GM12878 (cell line): ENCODE measurements around the gene TSPAN10. TPM values are rescaled to one million over a fixed set of nuclear protein-coding genes. Genes with fewer than 3 reads are reported as not detected.

Experiments
- ATAC-seq: fragments of 200-7000 bp; cut with Tn5 transposase; 3 replicates; pipeline ENCODE4 v1.9.1; 2020; ENCODE audit warnings: mild to moderate bottlenecking, moderate library complexity
- BruUV-seq: library from RNA; stranded (reverse); fragments of 400-500 nt; replicated peaks from 2 replicates; lab custom pipeline; 2021; lab: Mats Ljungman, UMichigan
- CTCF ChIA-PET: fragments of 300-600 bp; sonication (Branson Sonifier 250); formaldehyde crosslinking; extraction: SDS; loops from one replicate; lab custom pipeline; 2021; ENCODE audit warnings: inconsistent platforms; lab: Yijun Ruan, JAX
- POLR2A ChIA-PET: fragments of 350-600 bp; formaldehyde crosslinking; extraction: SDS; loops from one replicate; lab custom pipeline; 2021; ENCODE audit warnings: inconsistent platforms; lab: Charles Lee
- RAD21 ChIA-PET: fragments of 300-600 bp; sonication (Branson Sonifier 250); formaldehyde crosslinking; loops from one replicate; lab custom pipeline; 2023; ENCODE audit warnings: antibody characterized with exemption; ENCODE audit not compliant: unreplicated experiment; lab: Charles Lee
- SMC1A ChIA-PET: fragments of 300-600 bp; sonication (Branson Sonifier 250); formaldehyde crosslinking; loops from one replicate; lab custom pipeline; 2023; ENCODE audit not compliant: unreplicated experiment, uncharacterized antibody; lab: Charles Lee
- DNase-seq: peaks from one replicate; pipeline ENCODE4 v3.0.0-alpha.2; 2011; ENCODE audit warnings: low read depth, low spot score
- FAIRE-seq: peaks from 3 replicates; lab custom pipeline; 2011; peaks lifted over from hg19 to GRCh38; lab: Jason Lieb, UNC
- H2AFZ ChIP-seq: 2 replicates; pipeline ENCODE4 v1.6.0; 2011; ENCODE audit warnings: low read depth, low read length, control low read depth; ENCODE audit not compliant: control insufficient read depth
- H3K27ac ChIP-seq: 2 replicates; pipeline ENCODE4 v1.5.1; 2011; ENCODE audit warnings: control low read depth; ENCODE audit not compliant: control insufficient read depth, insufficient read depth
- H3K27me3 ChIP-seq, 2 experiments: replicated peaks in 1 of 2; 2 replicates each; pipeline versions ENCODE4 v1.6.0 to v1.6.1; 2011; ENCODE audit warnings: low read length in 1 of 2; ENCODE audit not compliant: control insufficient read depth in 2 of 2, insufficient read depth in 2 of 2
- H3K36me3 ChIP-seq, 2 experiments: 2 replicates each; pipeline ENCODE4 v1.5.1; 2011; ENCODE audit warnings: low read length in 1 of 2; ENCODE audit not compliant: control insufficient read depth in 2 of 2, insufficient read depth in 2 of 2
- H3K4me1 ChIP-seq: 2 replicates; pipeline ENCODE4 v1.6.1; 2011; ENCODE audit warnings: mild to moderate bottlenecking, low read length, moderate library complexity, mixed read lengths; ENCODE audit not compliant: control insufficient read depth, insufficient read depth
- H3K4me2 ChIP-seq: 2 replicates; pipeline ENCODE4 v1.6.0; 2011; ENCODE audit warnings: control low read depth; ENCODE audit not compliant: control insufficient read depth, insufficient read depth
- H3K4me3 ChIP-seq: fragments of 200-600 bp; sonication (generic); 2 replicates; pipeline ENCODE4 v1.5.1; 2016
- H3K79me2 ChIP-seq: 2 replicates; pipeline ENCODE4 v1.6.0; 2011; ENCODE audit warnings: low read length; ENCODE audit not compliant: control insufficient read depth, insufficient read depth
- H3K9ac ChIP-seq: 2 replicates; pipeline ENCODE4 v1.8.0; 2011; ENCODE audit warnings: low read length, control low read depth, mixed read lengths; ENCODE audit not compliant: control insufficient read depth, insufficient read depth
- H3K9me3 ChIP-seq: replicated peaks from 3 replicates; pipeline ENCODE4 v1.5.1; 2011; ENCODE audit warnings: mild to moderate bottlenecking, low read length; ENCODE audit not compliant: control insufficient read depth, insufficient read depth
- H4K20me1 ChIP-seq: 2 replicates; pipeline ENCODE4 v1.6.0; 2011; ENCODE audit not compliant: control insufficient read depth, insufficient read depth
- ATF2 ChIP-seq: IDR thresholded peaks from 2 replicates; pipeline ENCODE4 v1.6.1; 2012; ENCODE audit warnings: low read length, inconsistent platforms
- IKZF2 ChIP-seq, 2 experiments: fragments of 450-650 bp; IDR thresholded peaks; 2 replicates each; pipeline ENCODE4 v1.6.1; 2017; ENCODE audit warnings: mild to moderate bottlenecking in 2 of 2, moderate library complexity in 2 of 2
- MTA3 ChIP-seq: IDR thresholded peaks from 2 replicates; pipeline ENCODE4 v1.6.1; 2012; ENCODE audit warnings: low read length, inconsistent platforms, borderline replicate concordance
- MXI1 ChIP-seq: fragments of 150-350 bp; IDR thresholded peaks from 2 replicates; pipeline ENCODE4 v1.6.1; 2011; ENCODE audit warnings: low read depth, mild to moderate bottlenecking, inconsistent platforms, low read length, improper control_type of control experiment
- NKRF ChIP-seq: fragments of 450-650 bp; conservative IDR thresholded peaks from 2 replicates; pipeline ENCODE4 v1.6.1; 2017; ENCODE audit warnings: mild to moderate bottlenecking, moderate library complexity
- POLR2AphosphoS5 ChIP-seq: IDR thresholded peaks from 2 replicates; pipeline ENCODE4 v1.6.1; 2011; ENCODE audit warnings: mild to moderate bottlenecking, low read length, inconsistent platforms
- SPI1 ChIP-seq: IDR thresholded peaks from 2 replicates; pipeline ENCODE4 v1.6.1; 2011; ENCODE audit warnings: low read depth, mild to moderate bottlenecking, low read length, moderate library complexity, borderline replicate concordance; ENCODE audit not compliant: insufficient read depth
- TAF1 ChIP-seq: IDR thresholded peaks from 2 replicates; pipeline ENCODE4 v1.6.1; 2011; ENCODE audit warnings: mild to moderate bottlenecking, low read depth, low read length, borderline replicate concordance
- TCF3 ChIP-seq: IDR thresholded peaks from 2 replicates; pipeline ENCODE4 v1.6.1; 2012; ENCODE audit warnings: low read depth, mild to moderate bottlenecking, low read length, borderline replicate concordance; ENCODE audit not compliant: insufficient read depth
- ZBTB4 ChIP-seq: fragments of 450-650 bp; formaldehyde crosslinking; IDR thresholded peaks from 2 replicates; pipeline ENCODE4 v1.4.0; 2022; ENCODE audit warnings: mild to moderate bottlenecking, moderate library complexity
- WGBS: methylation state at CpG from one replicate; pipeline ENCODE4 v1.1.6; 2016; ENCODE audit warnings: low lambda C conversion rate; ENCODE audit not compliant: insufficient replicate concordance, insufficient coverage; ENCODE audit errors: missing lambda C conversion rate; 5-methylcytosine and 5-hydroxymethylcytosine counted together
- in situ Hi-C: fragments of 300-500 bp; cut with MboI; formaldehyde crosslinking; loops from 9 replicates; pipeline ENCODE4 v1.14.3; 2018; ENCODE audit warnings: mixed read lengths
- intact Hi-C: fragments of 100-400 bp; cut with micrococcal nuclease; formaldehyde crosslinking; loops from one replicate; pipeline ENCODE4 v1.14.2; 2022; ENCODE audit not compliant: unreplicated experiment
- polyA plus RNA-seq, 11 experiments: library from polyadenylated mRNA; depleted of rRNA in 4 of 11; unstranded in 6 of 11; stranded (reverse) in 5 of 11; fragments of >200 nt; fragmentation: Nextera tagmentation in 4 of 11; fragmentation: Illumina TruSeq in 1 of 11; extraction: Ambion mirVana in 4 of 11; extraction: Trizol in 1 of 11; gene quantifications; 1 replicate in 1 of 11; 2 replicates in 10 of 11; pipeline versions ENCODE4 v1.2.1 to v1.2.3, GENCODE V29; 2011 to 2016; ENCODE audit warnings: inconsistent platforms in 2 of 11, missing spikeins in 2 of 11, low read depth in 1 of 11
- total RNA-seq, 4 experiments: library from RNA; depleted of rRNA in 3 of 4; stranded (reverse); fragments of >200 nt in 3 of 4; fragmentation: Illumina TruSeq in 1 of 4; extraction: Trizol in 1 of 4; gene quantifications; 2 replicates each; pipeline versions ENCODE4 v1.2.1 to v1.2.3, GENCODE V29; 2013 to 2021
- TF ChIP-seq, protein P1 (sequence below): fragments of 450-650 bp; IDR thresholded peaks from 2 replicates; pipeline ENCODE4 v1.6.1; 2017; ENCODE audit warnings: mild to moderate bottlenecking, moderate library complexity

The TSPAN10 gene
- total and polyA plus RNA-seq, 10 of the 15 experiments (the other 5 are each of a cell fraction or from before 2014, with no cell fraction given), result 0.13 to 0.82 (median 0.43) TPM

GRCh38 chr17:81593105-81593871, 43.7 kb upstream of the TSPAN10 start:
- POLR2A ChIA-PET, result no interaction called here
- ATAC-seq (no peak), DNase-seq (no peak), FAIRE-seq (no peak)
- H4K20me1 ChIP-seq, result peaks cover 3% of the 10 kb centered on the region; the same call in 1 of the 2 replicates
- no peaks in the 10 kb centered on the region for H3K9me3 ChIP-seq
- no peak overlapping the region for H3K9ac ChIP-seq
- H2AFZ ChIP-seq, result no peak overlapping the region
- H3K36me3 ChIP-seq, result peaks cover 19 to 33% of the 10 kb centered on the region in 2 experiments
- H3K27ac ChIP-seq, result no peak overlapping the region
- H3K4me2 ChIP-seq, result no peak overlapping the region
- in situ Hi-C loops (no loop called here), intact Hi-C loops (no loop called here)
- no peaks in the 10 kb centered on the region for H3K27me3 ChIP-seq
- peaks cover 6% of the 10 kb centered on the region for H3K4me1 ChIP-seq
- H3K4me3 ChIP-seq, result no peak overlapping the region
- CTCF ChIA-PET, result no interaction called here
- H3K79me2 ChIP-seq, result no peaks in the 10 kb centered on the region
- WGBS, result 96% methylated on average over 11 of the region's 11 CpGs
- BruUV-seq, result TSS peak; percentile 37
- SMC1A ChIA-PET, result no interaction called here
- RAD21 ChIA-PET, result no interaction called here
- no peak for TF ChIP-seq IKZF2 (IDR thresholded peaks at IDR 0.05)
- TF ChIP-seq NKRF, result no peak
- no peak for TF ChIP-seq TAF1
- TF ChIP-seq ATF2, result no peak
- no peak for TF ChIP-seq MTA3
- no peak for TF ChIP-seq ZBTB4 (CRISPR knock-in tag)
- no peak for TF ChIP-seq MXI1
- TF ChIP-seq POLR2AphosphoS5, result no peak
- TF ChIP-seq, protein P1, sequence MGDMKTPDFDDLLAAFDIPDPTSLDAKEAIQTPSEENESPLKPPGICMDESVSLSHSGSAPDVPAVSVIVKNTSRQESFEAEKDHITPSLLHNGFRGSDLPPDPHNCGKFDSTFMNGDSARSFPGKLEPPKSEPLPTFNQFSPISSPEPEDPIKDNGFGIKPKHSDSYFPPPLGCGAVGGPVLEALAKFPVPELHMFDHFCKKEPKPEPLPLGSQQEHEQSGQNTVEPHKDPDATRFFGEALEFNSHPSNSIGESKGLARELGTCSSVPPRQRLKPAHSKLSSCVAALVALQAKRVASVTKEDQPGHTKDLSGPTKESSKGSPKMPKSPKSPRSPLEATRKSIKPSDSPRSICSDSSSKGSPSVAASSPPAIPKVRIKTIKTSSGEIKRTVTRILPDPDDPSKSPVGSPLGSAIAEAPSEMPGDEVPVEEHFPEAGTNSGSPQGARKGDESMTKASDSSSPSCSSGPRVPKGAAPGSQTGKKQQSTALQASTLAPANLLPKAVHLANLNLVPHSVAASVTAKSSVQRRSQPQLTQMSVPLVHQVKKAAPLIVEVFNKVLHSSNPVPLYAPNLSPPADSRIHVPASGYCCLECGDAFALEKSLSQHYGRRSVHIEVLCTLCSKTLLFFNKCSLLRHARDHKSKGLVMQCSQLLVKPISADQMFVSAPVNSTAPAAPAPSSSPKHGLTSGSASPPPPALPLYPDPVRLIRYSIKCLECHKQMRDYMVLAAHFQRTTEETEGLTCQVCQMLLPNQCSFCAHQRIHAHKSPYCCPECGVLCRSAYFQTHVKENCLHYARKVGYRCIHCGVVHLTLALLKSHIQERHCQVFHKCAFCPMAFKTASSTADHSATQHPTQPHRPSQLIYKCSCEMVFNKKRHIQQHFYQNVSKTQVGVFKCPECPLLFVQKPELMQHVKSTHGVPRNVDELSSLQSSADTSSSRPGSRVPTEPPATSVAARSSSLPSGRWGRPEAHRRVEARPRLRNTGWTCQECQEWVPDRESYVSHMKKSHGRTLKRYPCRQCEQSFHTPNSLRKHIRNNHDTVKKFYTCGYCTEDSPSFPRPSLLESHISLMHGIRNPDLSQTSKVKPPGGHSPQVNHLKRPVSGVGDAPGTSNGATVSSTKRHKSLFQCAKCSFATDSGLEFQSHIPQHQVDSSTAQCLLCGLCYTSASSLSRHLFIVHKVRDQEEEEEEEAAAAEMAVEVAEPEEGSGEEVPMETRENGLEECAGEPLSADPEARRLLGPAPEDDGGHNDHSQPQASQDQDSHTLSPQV, result no peak
- TF ChIP-seq SPI1, result no peak
- TF ChIP-seq TCF3, result no peak
